GM19193 (cell line): ENCODE measurements around the gene SLIT2.

ENCODE experiments used
- POLR2A ChIP-seq: IDR thresholded peaks from 4 replicates; pipeline ENCODE4 v1.6.1; 2011; ENCODE audit not compliant: insufficient read depth, insufficient read length; ENCODE audit errors: extremely low read depth

The SLIT2 gene

GRCh38 chr4:20281453-20281852 lies 29.7 kb downstream of the SLIT2 start:
- no peak for TF ChIP-seq POLR2A

DNA sequence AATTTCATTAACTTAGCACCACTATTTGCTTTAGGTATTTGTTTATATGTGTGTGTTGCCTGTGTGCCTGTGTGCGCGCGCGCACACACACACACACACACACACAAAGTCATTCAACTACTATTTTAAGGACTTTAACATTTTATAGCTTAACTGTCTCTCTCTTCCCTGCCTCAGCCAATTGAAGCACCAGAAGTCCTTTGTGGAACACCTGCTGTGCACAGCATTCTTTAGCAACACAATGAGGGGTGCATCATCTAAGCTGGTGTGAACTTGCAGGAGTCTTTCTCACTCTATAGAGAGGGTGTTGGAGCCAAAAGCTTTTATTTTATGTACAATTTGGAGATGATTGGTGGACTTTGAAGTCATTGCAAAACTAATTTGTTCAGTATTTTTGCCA lies 31.3 kb downstream of the SLIT2 start:
- no peak for TF ChIP-seq POLR2A

DNA sequence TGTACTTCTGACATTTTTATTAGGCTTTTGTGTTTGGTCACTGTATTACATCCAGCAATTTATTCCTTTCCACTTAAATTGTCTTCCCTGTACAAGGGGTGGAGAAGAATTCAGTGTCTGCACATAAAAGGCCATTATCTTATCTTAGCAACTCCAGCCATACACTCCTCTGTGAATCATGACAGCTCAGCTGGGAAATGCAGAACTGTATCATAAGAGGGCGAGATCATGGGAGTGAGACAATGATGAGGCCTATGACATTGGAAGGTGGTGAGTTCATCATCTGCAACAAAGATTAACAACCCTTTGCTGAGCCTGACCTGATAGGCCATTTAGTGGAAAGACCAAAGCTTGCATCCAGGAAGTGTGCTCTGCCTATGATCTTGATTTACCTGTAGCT lies 33.3 kb downstream of the SLIT2 start:
- TF ChIP-seq POLR2A, result no peak

- TF ChIP-seq POLR2A, result no peak
Measured at GRCh38 chr4:20287246-20287645, 35.5 kb downstream of the SLIT2 start.

- no peak for TF ChIP-seq POLR2A
Measured at GRCh38 chr4:20288047-20288650, 36.4 kb downstream of the SLIT2 start.

DNA sequence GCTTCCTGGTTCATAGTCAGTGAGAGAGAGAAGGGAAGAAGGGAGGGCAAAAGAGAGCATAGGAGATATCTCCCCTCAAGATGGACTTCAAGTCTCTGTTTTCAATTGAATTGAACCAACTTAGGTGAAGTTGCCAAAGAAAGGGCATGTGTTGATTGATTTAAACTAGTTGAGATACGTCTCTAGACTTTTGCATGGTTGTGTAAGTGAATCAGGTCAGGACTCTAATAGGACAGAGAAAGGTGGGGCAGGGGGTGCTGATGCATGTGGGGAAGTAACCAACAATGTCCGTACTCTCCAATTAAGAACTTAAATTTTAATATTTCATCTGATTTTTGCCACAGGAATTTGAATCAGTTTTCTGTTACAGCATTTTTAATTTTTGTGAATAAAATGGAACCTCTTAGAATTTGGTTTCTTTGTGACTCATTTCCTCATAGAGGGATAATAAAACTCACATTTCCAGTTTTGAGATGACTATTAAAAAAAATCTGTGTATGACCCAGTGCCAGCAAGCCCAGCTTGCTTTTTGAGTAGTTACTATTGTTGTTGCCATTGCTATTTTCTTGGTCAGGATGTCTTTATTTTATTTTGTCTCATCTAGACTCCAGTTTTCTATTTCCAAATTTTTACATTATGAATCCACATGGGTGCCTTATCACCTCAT lies 37.3 kb downstream of the SLIT2 start:
- no peak for TF ChIP-seq POLR2A

DNA sequence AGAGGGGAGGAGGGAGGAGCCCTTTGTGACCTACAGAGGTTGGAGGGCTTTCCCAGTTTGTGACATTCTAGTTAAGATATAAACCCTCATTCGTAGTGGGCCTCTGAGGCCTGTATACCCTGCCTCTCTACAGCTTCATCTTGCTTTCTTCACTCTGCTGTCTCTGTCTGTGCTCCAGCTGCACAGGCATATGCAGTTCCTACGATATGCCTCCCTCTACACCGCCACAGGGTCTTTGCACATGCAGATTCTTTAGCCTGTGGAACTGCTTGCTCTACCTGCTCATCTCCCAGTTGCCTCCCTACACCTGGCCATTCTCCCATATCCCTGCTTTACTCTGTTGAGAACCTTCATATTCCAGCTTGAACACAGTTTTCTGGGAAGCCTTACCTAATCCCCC lies 38.1 kb downstream of the SLIT2 start:
- no peak for TF ChIP-seq POLR2A

DNA sequence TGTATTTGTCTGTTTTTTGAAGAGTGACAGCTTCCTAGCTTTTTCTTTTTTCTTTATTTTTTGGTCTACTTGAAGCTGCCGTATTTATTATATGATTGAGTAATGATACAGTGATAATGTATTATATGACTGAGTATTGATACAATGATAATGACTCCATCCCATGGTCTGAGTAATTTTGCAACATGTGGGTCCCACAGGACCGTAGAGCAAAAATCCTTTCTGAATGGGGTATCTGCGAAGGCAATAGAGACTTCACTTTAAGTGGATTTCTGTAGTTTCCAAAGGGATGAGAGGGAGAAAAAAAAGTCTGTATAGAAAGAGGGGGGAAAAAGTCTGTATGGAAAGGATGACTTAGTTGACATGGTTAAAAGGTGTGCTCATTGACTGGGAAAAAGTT lies 41.0 kb downstream of the SLIT2 start:
- no peak for TF ChIP-seq POLR2A

DNA sequence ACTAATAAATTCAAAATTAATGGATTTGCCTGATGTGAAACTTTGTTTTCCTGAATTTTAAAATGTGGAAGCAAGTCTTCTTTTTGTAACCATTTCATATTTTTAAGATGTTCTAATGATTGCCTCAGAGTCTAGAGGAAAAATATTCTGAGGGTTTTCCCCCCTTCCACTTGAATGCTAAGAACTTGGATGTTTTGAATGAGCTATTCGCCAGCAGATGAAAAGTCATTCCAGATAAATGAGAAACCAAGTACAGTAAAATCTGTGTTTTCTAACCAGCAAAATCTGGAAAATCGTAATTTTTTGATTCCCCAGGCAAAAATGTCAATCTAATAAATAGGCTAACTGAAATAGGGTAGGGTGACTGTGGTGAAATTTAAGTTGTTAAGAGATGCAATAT lies 45.6 kb downstream of the SLIT2 start:
- no peak for TF ChIP-seq POLR2A

GRCh38 chr4:20297783-20298182 lies 46.1 kb downstream of the SLIT2 start:
- no peak for TF ChIP-seq POLR2A

DNA sequence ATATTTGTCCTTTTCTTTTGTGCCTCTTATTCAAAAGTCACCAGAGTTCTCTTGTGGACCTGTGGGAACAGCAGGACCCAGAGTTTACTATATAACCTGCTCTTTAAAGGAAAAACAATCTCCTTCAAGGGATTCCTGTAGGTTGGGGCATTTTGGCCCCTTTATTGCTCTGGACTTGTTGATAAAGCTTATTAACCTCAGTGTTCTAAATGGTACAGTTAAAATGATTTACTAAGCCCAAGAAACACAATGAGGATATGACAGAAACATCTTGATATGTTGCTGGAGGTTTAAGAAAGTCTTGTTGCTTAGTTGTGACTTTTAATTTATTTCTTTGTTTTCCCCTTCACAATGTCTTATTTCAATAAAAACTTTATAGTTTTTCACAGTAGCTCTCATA lies 46.8 kb downstream of the SLIT2 start:
- no peak for TF ChIP-seq POLR2A

- TF ChIP-seq POLR2A, result no peak
Measured at GRCh38 chr4:20298986-20299385, 47.3 kb downstream of the SLIT2 start.

DNA sequence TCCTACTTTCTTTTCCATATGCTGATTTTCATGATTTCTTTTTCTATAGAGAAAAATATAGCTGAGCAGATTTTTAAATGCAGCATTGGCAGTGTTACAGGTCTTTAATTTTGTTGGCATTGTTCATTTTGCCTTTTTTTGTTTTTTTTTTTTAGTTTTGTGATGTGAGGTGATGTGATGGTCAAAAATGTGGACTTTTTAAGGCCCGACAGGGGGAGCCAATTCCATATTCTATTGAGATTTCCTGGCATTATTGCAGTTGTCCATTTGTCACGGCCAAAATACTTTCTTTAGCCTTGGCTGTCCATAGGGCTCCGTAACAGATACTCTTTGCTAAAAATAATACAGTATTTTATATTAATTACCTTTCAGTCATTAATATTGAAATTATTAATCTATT lies 47.8 kb downstream of the SLIT2 start:
- no peak for TF ChIP-seq POLR2A

DNA sequence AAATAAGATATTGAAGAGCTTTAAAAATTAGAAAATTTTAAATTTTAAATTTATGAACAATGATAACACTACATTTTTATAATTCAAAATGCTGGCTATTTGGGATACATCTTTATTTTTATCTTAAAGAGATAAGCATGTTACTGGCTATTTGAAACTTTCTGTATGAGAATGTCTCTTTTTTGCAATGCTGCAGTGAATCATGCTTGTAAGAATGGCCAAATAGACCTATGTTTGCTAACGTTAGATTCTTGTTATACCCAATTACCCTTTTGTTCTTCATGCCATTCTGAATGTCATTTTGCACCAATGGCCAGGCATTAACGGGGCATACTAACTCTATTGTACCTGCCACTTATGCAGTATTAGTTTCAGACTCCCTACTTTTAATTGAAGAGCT lies 49.5 kb downstream of the SLIT2 start:
- TF ChIP-seq POLR2A, result no peak
